HepG2 (cell line): ENCODE data around the gene IRF5. TPM values are rescaled to one million over a fixed set of nuclear protein-coding genes. Genes with fewer than 3 reads are reported as not detected.

Source experiments
- ATAC-seq: fragments of 200-7000 bp; cut with Tn5 transposase; 3 replicates; pipeline ENCODE4 v1.9.1; 2020; ENCODE audit warnings: mild to moderate bottlenecking, moderate library complexity
- BruUV-seq: library from RNA; stranded (reverse); fragments of 400-500 nt; replicated peaks from 2 replicates; lab custom pipeline; 2021; lab: Mats Ljungman, UMichigan
- CTCF ChIA-PET: fragments of 300-600 bp; formaldehyde crosslinking; extraction: SDS; loops from one replicate; lab custom pipeline; 2021; ENCODE audit warnings: low total read pairs, inconsistent platforms, low intra/inter-chr PET ratio; lab: Yijun Ruan, JAX
- POLR2A ChIA-PET: fragments of 350-600 bp; sonication (Branson Sonifier 250); formaldehyde crosslinking; loops from one replicate; lab custom pipeline; 2020; ENCODE audit warnings: antibody characterized with exemption, inconsistent platforms; lab: Yijun Ruan, JAX
- DNase-seq: peaks from one replicate; pipeline ENCODE4 v3.0.0-alpha.2; 2015; ENCODE audit warnings: low spot score
- FAIRE-seq: peaks from 3 replicates; lab custom pipeline; 2011; peaks lifted over from hg19 to GRCh38; lab: Jason Lieb, UNC
- H2AFZ ChIP-seq: one replicate; pipeline ENCODE4 v1.6.1; 2011; ENCODE audit warnings: low read length, inconsistent platforms
- H3K27ac ChIP-seq: fragments of 300-600 bp; 3 replicates; pipeline ENCODE4 v1.8.0; 2011; ENCODE audit warnings: mixed run types, mild to moderate bottlenecking, mixed read lengths, low read length, inconsistent platforms; ENCODE audit not compliant: insufficient read depth; ENCODE audit errors: extremely low read length
- H3K27me3 ChIP-seq, 2 experiments: fragments of 200-600 bp in 1 of 2; 2 replicates in 1 of 2; 3 replicates in 1 of 2; pipeline versions ENCODE4 v1.6.0 to v1.8.0; 2011; ENCODE audit warnings: low read length in 2 of 2, mild to moderate bottlenecking in 2 of 2, moderate library complexity in 2 of 2, inconsistent platforms in 1 of 2; ENCODE audit not compliant: insufficient read depth in 2 of 2, control insufficient read depth in 1 of 2
- H3K36me3 ChIP-seq, 2 experiments: fragments of 200-600 bp in 1 of 2; replicated peaks in 1 of 2; 2 replicates in 1 of 2; 3 replicates in 1 of 2; pipeline versions ENCODE4 v1.5.1 to v1.8.0; 2011; ENCODE audit warnings: low read length in 2 of 2, inconsistent platforms in 1 of 2; ENCODE audit not compliant: insufficient read depth in 2 of 2, control insufficient read depth in 1 of 2
- H3K4me1 ChIP-seq: 2 replicates; pipeline ENCODE4 v1.5.1; 2012; ENCODE audit warnings: low read length, inconsistent platforms; ENCODE audit not compliant: insufficient read depth
- H3K4me2 ChIP-seq: 2 replicates; pipeline ENCODE4 v1.6.0; 2011; ENCODE audit warnings: low read depth, low read length, inconsistent platforms
- H3K4me3 ChIP-seq, 3 experiments: fragments of 200-600 bp in 1 of 3; sonication (generic), shearing (Covaris generic) in 1 of 3; replicated peaks in 1 of 3; 2 replicates each; pipeline ENCODE4 v1.5.1; 2011 to 2016; ENCODE audit warnings: low read length in 3 of 3, inconsistent platforms in 2 of 3, low read depth in 2 of 3, mild to moderate bottlenecking in 2 of 3, control low read depth in 1 of 3, mixed read lengths in 1 of 3; ENCODE audit not compliant: insufficient read depth in 1 of 3
- H3K79me2 ChIP-seq: one replicate; pipeline ENCODE4 v1.6.1; 2011; ENCODE audit warnings: low read length, inconsistent platforms; ENCODE audit not compliant: insufficient read depth
- H3K9ac ChIP-seq: 2 replicates; pipeline ENCODE4 v1.6.0; 2011; ENCODE audit warnings: mild to moderate bottlenecking, low read depth, low read length, inconsistent platforms; ENCODE audit not compliant: insufficient read depth
- H3K9me3 ChIP-seq: 2 replicates; pipeline ENCODE4 v1.5.1; 2012; ENCODE audit warnings: mild to moderate bottlenecking, low read length
- H4K20me1 ChIP-seq: 2 replicates; pipeline ENCODE4 v1.6.0; 2011; ENCODE audit warnings: inconsistent platforms, mild to moderate bottlenecking, low read length, moderate library complexity; ENCODE audit not compliant: insufficient read depth
- ATF7 ChIP-seq, 2 experiments: fragments of 450-650 bp in 1 of 2; sonication (generic) in 1 of 2; formaldehyde crosslinking in 1 of 2; IDR thresholded peaks; 2 replicates each; pipeline versions ENCODE4 v1.4.0 to v1.6.1; 2016 to 2020; ENCODE audit warnings: antibody characterized with exemption in 1 of 2, mild to moderate bottlenecking in 1 of 2, missing genetic modification reagents in 1 of 2
- CREM ChIP-seq, 2 experiments: sonication (generic) in 1 of 2; formaldehyde crosslinking in 1 of 2; IDR thresholded peaks; 2 replicates each; pipeline versions ENCODE4 v1.4.0 to v1.6.1; 2016 to 2020; ENCODE audit warnings: antibody characterized with exemption in 1 of 2, mild to moderate bottlenecking in 1 of 2, missing genetic modification reagents in 1 of 2
- FOXJ3 ChIP-seq: sonication (generic); formaldehyde crosslinking; IDR thresholded peaks from 2 replicates; pipeline ENCODE4 v1.4.0; 2020; ENCODE audit warnings: missing genetic modification reagents, mild to moderate bottlenecking, borderline replicate concordance
- FOXO4 ChIP-seq: sonication (generic); formaldehyde crosslinking; conservative IDR thresholded peaks from 2 replicates; pipeline ENCODE4 v1.8.1; 2023; ENCODE audit warnings: missing genetic modification reagents
- HMGA1 ChIP-seq: sonication (generic); formaldehyde crosslinking; conservative IDR thresholded peaks from 2 replicates; pipeline ENCODE4 v1.4.0; 2020; ENCODE audit warnings: missing genetic modification reagents
- KMT2B ChIP-seq: IDR thresholded peaks from 2 replicates; pipeline ENCODE4 v1.6.1; 2016; ENCODE audit warnings: missing genetic modification reagents, missing compliant biosample characterization
- NCOA1 ChIP-seq: sonication (generic); formaldehyde crosslinking; IDR thresholded peaks from 2 replicates; pipeline ENCODE4 v1.9.0; 2021; ENCODE audit warnings: missing genetic modification reagents
- ZNF556 ChIP-seq: sonication (generic); formaldehyde crosslinking; IDR thresholded peaks from 2 replicates; pipeline ENCODE4 v1.4.0; 2020; ENCODE audit warnings: mild to moderate bottlenecking, missing genetic modification reagents, borderline replicate concordance
- ZNF557 ChIP-seq: sonication (generic); formaldehyde crosslinking; IDR thresholded peaks from 2 replicates; pipeline ENCODE4 v1.4.0; 2020; ENCODE audit warnings: missing genetic modification reagents
- ZNF670 ChIP-seq: sonication (generic); formaldehyde crosslinking; IDR thresholded peaks from 2 replicates; pipeline ENCODE4 v1.8.0; 2022; ENCODE audit warnings: mild to moderate bottlenecking, missing genetic modification reagents, borderline replicate concordance
- in situ Hi-C: cut with HindIII; loops from 2 replicates; pipeline ENCODE4 v1.10.0; 2017; ENCODE audit warnings: low pct_unique_long_range_greater_than_20kb; ENCODE audit not compliant: extremely low pct_ligation_motif_present
- intact Hi-C: fragments of 100-400 bp; cut with micrococcal nuclease; formaldehyde crosslinking; loops from one replicate; pipeline ENCODE4 v1.10.0; 2022; ENCODE audit not compliant: unreplicated experiment
- polyA plus RNA-seq, 8 experiments: library from polyadenylated mRNA; depleted of rRNA in 3 of 8; stranded (reverse) in 7 of 8; unstranded in 1 of 8; fragments of >200 nt; fragmentation: Illumina TruSeq in 4 of 8; extraction: Trizol in 4 of 8; gene quantifications; 2 replicates each; pipeline versions ENCODE4 v1.2.1 to v1.2.3, GENCODE V29; 2011 to 2016; ENCODE audit warnings: low read depth in 4 of 8, missing spikeins in 1 of 8, mixed read lengths in 1 of 8; ENCODE audit not compliant: insufficient read depth in 1 of 8
- total RNA-seq, 5 experiments: library from RNA; depleted of rRNA; stranded (reverse); fragments of >200 nt; fragmentation: Illumina TruSeq; extraction: Trizol; gene quantifications; 2 replicates each; pipeline ENCODE4 v1.2.3, GENCODE V29; 2016; ENCODE audit warnings: low read depth in 1 of 5
- TF ChIP-seq, protein P1 (sequence below): IDR thresholded peaks from 2 replicates; pipeline ENCODE4 v1.6.1; 2012; ENCODE audit warnings: inconsistent platforms

The IRF5 gene
- total and polyA plus RNA-seq, 2 of the 13 experiments (the other 11 are each of a cell fraction or from before 2014, with no cell fraction given) = 2.0 to 2.9 TPM

DNA sequence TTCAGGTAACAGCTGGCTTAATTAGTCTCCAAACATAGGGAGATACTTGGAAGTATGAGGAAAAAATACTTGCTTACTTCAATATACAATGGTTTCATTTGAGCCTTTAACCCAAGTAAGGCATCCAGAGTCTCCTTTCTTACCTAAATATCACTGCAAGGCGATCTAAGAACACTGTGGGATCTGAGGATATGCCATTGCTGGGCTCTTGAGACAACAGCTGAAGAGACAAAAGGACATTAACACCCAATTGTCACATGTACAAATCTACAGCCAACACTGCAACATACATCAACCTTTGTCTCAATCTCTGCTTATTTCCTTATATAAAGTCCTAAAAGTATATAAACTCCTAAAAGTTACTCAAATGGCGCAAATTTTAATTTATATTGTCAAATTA, 44.4 kb downstream of the IRF5 start (continued):
- TF ChIP-seq KMT2B (CRISPR knock-in tag) = no peak
- TF ChIP-seq CREM (IDR thresholded peaks at IDR 0.05) = no peak
- no peak for TF ChIP-seq CREM (CRISPR knock-in tag; IDR thresholded peaks at IDR 0.05)

GRCh38 chr7:128985660-128986059, 47.9 kb downstream of the IRF5 start:
- Histone ChIP-seq H3K4me2 (no peak overlapping the region), H3K4me1 (no peaks in the 10 kb centered on the region), H3K4me3 (no peak overlapping the region), H3K79me2 (no peaks in the 10 kb centered on the region)
- no peak for FAIRE-seq
- TF ChIP-seq ZNF557 (CRISPR knock-in tag) (no peak), ZNF556 (CRISPR knock-in tag) (no peak), FOXO4 (CRISPR knock-in tag) (no peak), ATF7 (IDR thresholded peaks at IDR 0.05) (no peak), ATF7 (CRISPR knock-in tag; IDR thresholded peaks at IDR 0.05) (no peak), FOXJ3 (CRISPR knock-in tag) (no peak), NCOA1 (no peak), HMGA1 (CRISPR knock-in tag) (no peak), ZNF670 (no peak)
- TF ChIP-seq, protein P1, sequence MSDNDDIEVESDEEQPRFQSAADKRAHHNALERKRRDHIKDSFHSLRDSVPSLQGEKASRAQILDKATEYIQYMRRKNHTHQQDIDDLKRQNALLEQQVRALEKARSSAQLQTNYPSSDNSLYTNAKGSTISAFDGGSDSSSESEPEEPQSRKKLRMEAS = no peak
- TF ChIP-seq, all 625 proteins: peak for 0
- intact Hi-C loops (no loop called here), in situ Hi-C loops (no loop called here)
- Histone ChIP-seq H4K20me1 (no peaks in the 10 kb centered on the region), H3K27ac (no peak overlapping the region), H3K27me3 (no peaks in the 10 kb centered on the region), H3K36me3 (peaks cover 14 to 73% of the 10 kb centered on the region in 2 experiments), H3K9me3 (no peaks in the 10 kb centered on the region), H2AFZ (no peak overlapping the region), H3K9ac (no peak overlapping the region)
- no peak for ATAC-seq
- no TSS peak for BruUV-seq
- DNase-seq = no peak
- CTCF ChIA-PET = no interaction called here
- POLR2A ChIA-PET = no interaction called here
